ENCODE data around the gene PDGFD.

Gene PDGFD

GRCh38 chr11:104092744-104093143 lies 71.2 kb downstream of the PDGFD start:
- DNase-seq: no peak

GRCh38 chr11:104091281-104092096 lies 72.5 kb downstream of the PDGFD start:
- DNase-seq: no peak

- no peak for DNase-seq
These were observed 73.2 kb downstream of the PDGFD start for GRCh38 chr11:104090767-104091166.

- DNase-seq: no peak
These were observed 74.5 kb downstream of the PDGFD start for GRCh38 chr11:104089481-104089880.

GRCh38 chr11:104086621-104087020 lies 77.3 kb downstream of the PDGFD start:
- no peak for DNase-seq

- DNase-seq: no peak
These were observed 85.0 kb downstream of the PDGFD start for GRCh38 chr11:104078995-104079394.

- DNase-seq: no peak
These were observed 85.7 kb downstream of the PDGFD start for GRCh38 chr11:104078245-104078644.

GRCh38 chr11:104076455-104076854 lies 87.5 kb downstream of the PDGFD start:
- no peak for DNase-seq

- no peak for DNase-seq
These were observed 88.2 kb downstream of the PDGFD start for GRCh38 chr11:104075706-104076105.

- DNase-seq: no peak
These were observed 88.9 kb downstream of the PDGFD start for GRCh38 chr11:104075091-104075490.

GRCh38 chr11:104073950-104074705 lies 89.8 kb downstream of the PDGFD start:
- DNase-seq: no peak

GRCh38 chr11:104067534-104067933 lies 96.4 kb downstream of the PDGFD start:
- no peak for DNase-seq

- DNase-seq: no peak
These were observed 99.8 kb downstream of the PDGFD start for GRCh38 chr11:104064034-104064630.

- DNase-seq: no peak
These were observed 102.0 kb downstream of the PDGFD start for GRCh38 chr11:104061853-104062521.

- DNase-seq: no peak
These were observed 103.1 kb downstream of the PDGFD start for GRCh38 chr11:104060820-104061219.

GRCh38 chr11:104060004-104060794 lies 103.7 kb downstream of the PDGFD start:
- DNase-seq: no peak

- no peak for DNase-seq
These were observed 105.3 kb downstream of the PDGFD start for GRCh38 chr11:104058680-104059079.

- DNase-seq: no peak
These were observed 106.0 kb downstream of the PDGFD start for GRCh38 chr11:104057908-104058307.

- DNase-seq: no peak
These were observed 108.4 kb downstream of the PDGFD start for GRCh38 chr11:104055596-104055995.

GRCh38 chr11:104054911-104055529 lies 108.9 kb downstream of the PDGFD start:
- DNase-seq: no peak

- DNase-seq: no peak
These were observed 110.0 kb downstream of the PDGFD start for GRCh38 chr11:104053743-104054478.
